Endothelial cell (in vitro differentiated cells): ENCODE measurements around the gene CAMK2G. TPM values are rescaled to one million over a fixed set of nuclear protein-coding genes. Genes with fewer than 3 reads are reported as not detected.

Experiments used
- DNase-seq: peaks from one replicate; pipeline ENCODE4 v3.0.0; 2021; ENCODE audit warnings: low spot score
- H3K27ac Mint-ChIP-seq: one replicate; pipeline ENCODE4 v1.8.0; 2021; ENCODE audit warnings: mixed read lengths, inconsistent platforms; ENCODE audit not compliant: unreplicated experiment
- H3K27me3 Mint-ChIP-seq: one replicate; pipeline ENCODE4 v1.8.0; 2021; ENCODE audit warnings: mild to moderate bottlenecking, moderate library complexity, mixed read lengths, inconsistent platforms; ENCODE audit not compliant: unreplicated experiment
- H3K36me3 Mint-ChIP-seq: one replicate; pipeline ENCODE4 v1.8.0; 2021; ENCODE audit warnings: mild to moderate bottlenecking, low read depth, mixed read lengths, inconsistent platforms; ENCODE audit not compliant: unreplicated experiment
- H3K4me1 Mint-ChIP-seq: one replicate; pipeline ENCODE4 v1.8.0; 2021; ENCODE audit warnings: mild to moderate bottlenecking, mixed read lengths, inconsistent platforms; ENCODE audit not compliant: unreplicated experiment
- H3K4me3 Mint-ChIP-seq: one replicate; pipeline ENCODE4 v1.8.0; 2021; ENCODE audit warnings: mild to moderate bottlenecking, mixed read lengths, inconsistent platforms; ENCODE audit not compliant: unreplicated experiment
- H3K9me3 Mint-ChIP-seq: one replicate; pipeline ENCODE4 v1.8.0; 2021; ENCODE audit warnings: mixed read lengths, inconsistent platforms; ENCODE audit not compliant: unreplicated experiment
- total RNA-seq: library from RNA; stranded (reverse); fragmentation: NEBNext Ultra II Directional; extraction: Animal tissue kit (Norgen Biotek cat#: 25700); gene quantifications from one replicate; pipeline ENCODE4 v1.2.1, GENCODE V29; 2021; ENCODE audit not compliant: unreplicated experiment
- TF ChIP-seq, protein P1 (sequence below): fragments of 200-600 bp; sonication (generic); IDR thresholded peaks from one replicate; pipeline ENCODE4 v1.5.0; 2021; ENCODE audit warnings: antibody characterized with exemption; ENCODE audit not compliant: unreplicated experiment

The CAMK2G gene
- total RNA-seq, 1 donor from 2014 or later = 27.7 TPM

DNA sequence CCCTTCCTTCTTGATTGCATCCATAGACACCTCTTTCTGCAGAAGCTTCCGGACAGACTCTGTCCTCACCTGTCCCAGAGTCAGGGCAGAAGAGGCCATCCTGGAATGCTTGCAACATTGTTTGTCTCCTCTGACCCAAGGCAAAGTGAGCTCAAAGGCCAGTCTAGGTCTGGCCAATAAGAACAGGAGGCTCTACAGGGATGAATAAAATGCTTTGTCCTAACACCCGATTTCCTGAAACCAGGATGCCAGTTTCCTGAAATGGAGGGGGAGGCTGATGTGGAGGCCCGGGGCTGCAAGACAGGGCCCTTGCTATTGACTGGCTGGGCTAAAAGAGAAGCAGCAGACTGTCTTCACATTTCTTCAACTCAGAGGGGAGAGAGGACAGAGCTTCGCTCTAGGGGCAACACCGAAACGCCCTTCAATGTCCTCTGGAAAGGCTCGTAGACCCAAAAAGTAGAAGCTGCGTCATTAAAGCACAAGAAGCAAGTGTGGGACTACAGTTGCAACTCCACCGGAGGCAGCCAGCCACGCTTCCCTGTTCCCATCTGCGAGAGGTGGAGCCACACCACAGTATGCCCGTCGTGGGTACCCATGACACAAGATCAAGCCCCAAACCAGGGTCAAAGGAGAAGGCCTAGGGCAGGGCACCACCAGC is 33.8 kb downstream of the CAMK2G start:
- Mint-ChIP-seq H3K27ac (peak overlapping the region; percentile 97), H3K9me3 (no peaks in the 10 kb centered on the region), H3K27me3 (peaks cover 10% of the 10 kb centered on the region), H3K4me1 (peaks cover 17% of the 10 kb centered on the region), H3K36me3 (peaks cover 36% of the 10 kb centered on the region), H3K4me3 (no peak overlapping the region)
- no peak for DNase-seq
- TF ChIP-seq, protein P1, sequence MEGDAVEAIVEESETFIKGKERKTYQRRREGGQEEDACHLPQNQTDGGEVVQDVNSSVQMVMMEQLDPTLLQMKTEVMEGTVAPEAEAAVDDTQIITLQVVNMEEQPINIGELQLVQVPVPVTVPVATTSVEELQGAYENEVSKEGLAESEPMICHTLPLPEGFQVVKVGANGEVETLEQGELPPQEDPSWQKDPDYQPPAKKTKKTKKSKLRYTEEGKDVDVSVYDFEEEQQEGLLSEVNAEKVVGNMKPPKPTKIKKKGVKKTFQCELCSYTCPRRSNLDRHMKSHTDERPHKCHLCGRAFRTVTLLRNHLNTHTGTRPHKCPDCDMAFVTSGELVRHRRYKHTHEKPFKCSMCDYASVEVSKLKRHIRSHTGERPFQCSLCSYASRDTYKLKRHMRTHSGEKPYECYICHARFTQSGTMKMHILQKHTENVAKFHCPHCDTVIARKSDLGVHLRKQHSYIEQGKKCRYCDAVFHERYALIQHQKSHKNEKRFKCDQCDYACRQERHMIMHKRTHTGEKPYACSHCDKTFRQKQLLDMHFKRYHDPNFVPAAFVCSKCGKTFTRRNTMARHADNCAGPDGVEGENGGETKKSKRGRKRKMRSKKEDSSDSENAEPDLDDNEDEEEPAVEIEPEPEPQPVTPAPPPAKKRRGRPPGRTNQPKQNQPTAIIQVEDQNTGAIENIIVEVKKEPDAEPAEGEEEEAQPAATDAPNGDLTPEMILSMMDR = no peak

DNA sequence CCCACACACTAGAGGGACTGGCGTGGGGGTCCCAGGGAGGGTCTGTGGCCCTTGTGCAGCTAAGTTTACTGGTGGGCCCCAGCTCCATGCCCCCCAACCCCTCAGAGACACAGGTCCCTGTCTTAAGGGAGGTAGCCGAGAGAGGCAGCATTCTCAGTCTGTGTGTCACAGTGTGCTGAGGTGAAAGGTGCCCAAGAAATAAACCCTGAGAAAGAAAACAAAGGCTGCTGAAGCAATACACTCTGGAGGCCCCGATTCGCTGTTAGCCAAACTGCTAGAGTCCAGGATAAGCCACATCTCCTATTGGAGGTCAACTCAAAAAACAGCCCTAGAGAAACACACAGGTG is 34.3 kb downstream of the CAMK2G start:
- peaks cover 37% of the 10 kb centered on the region for H3K36me3 Mint-ChIP-seq
- TF ChIP-seq, protein P1 = no peak
- DNase-seq = no peak
- peaks cover 17% of the 10 kb centered on the region for H3K4me1 Mint-ChIP-seq
- peak overlapping the region; percentile 97 for H3K27ac Mint-ChIP-seq
- peaks cover 8% of the 10 kb centered on the region for H3K27me3 Mint-ChIP-seq
- H3K9me3 Mint-ChIP-seq = no peaks in the 10 kb centered on the region
- no peak overlapping the region for H3K4me3 Mint-ChIP-seq

DNA sequence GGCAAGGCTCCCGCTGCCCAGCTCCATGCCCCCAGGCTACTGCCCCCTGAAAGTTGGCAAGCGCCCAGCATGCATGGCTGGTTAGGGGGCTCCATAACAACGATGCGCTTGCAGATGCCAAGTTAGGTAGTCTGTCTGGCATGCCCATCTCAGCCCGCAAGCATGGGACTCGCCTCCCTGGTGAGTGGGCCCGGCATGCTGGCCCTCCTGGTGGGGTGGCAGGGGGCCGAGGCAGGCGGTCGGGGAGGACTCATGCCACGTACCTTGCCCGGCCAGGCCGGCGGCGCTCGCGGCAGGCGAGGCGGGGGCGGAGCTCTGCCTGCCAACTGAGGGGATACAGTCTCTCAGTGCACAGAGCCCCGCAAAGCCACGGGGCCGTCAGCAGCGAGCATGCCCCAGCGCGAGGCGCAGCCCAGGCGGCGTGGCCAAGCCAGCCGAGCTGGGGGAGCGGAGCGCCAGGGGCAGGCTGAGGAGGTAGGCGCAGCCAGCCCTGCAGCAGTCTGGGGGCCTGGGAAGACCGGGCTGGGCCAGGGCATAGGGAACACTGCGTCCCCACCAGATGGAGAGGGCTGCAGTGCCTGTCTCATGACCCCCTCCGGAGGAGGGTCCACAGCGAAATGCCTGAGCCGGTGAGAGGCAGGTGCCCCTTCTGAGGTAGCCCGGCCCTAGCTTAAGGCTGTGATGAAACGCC is 34.9 kb downstream of the CAMK2G start:
- TF ChIP-seq, protein P1 = no peak
- Mint-ChIP-seq H3K36me3 (peaks cover 42% of the 10 kb centered on the region), H3K9me3 (no peaks in the 10 kb centered on the region), H3K27ac (no peak overlapping the region), H3K4me1 (peaks cover 17% of the 10 kb centered on the region), H3K27me3 (peaks cover 8% of the 10 kb centered on the region), H3K4me3 (no peak overlapping the region)
- DNase-seq = no peak

DNA sequence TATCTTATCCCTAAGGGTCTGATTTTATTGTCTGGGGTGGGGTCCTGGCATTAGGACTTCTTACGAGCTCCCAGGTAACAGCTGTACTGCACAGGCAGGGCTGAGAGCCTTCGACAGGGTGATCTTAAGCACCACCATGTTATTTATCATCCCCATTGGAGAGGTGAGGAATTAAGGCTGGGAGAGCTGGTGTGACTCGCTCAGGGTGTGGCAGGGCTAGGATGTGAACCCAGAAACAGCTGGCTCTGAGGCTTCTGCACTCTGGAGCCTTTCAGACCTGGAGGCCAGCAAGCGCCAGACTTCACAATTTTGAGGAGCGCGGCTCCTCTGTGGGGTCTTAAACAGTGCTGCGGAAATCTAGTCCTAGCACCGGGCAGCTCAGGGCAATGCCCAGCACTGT is 35.5 kb downstream of the CAMK2G start:
- Mint-ChIP-seq H3K9me3 (no peaks in the 10 kb centered on the region), H3K4me3 (peak overlapping the region; percentile 31), H3K27me3 (peaks cover 8% of the 10 kb centered on the region), H3K27ac (no peak overlapping the region), H3K36me3 (peaks cover 41% of the 10 kb centered on the region), H3K4me1 (peaks cover 17% of the 10 kb centered on the region)
- TF ChIP-seq, protein P1 = no peak
- no peak for DNase-seq

DNA sequence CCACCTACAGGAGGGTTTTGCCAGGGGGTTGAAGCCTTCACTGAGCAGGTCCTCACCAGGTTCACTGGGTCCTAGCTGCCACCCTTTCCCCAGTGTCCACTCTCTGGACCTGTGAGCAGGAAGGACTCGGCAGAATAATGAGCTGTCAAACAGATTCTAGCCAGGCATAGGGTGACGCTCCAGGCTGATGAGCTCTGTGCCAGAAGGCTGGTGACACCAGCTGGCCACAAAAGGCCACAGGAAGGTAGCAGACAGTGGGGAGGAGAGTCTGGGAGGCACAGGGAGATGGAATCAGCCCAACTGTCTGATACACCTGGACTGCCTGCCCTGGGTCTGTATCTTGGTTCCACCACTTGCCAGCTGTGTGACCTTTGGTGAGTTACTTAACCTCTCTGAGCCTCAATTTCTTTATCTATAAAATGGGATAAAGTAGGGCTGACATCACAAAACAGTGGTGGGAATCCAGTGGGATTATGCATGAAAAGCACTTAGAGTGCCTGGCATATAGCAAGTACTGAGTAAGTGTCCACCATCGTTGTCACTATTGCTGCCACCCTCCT is 36.3 kb downstream of the CAMK2G start:
- Mint-ChIP-seq H3K4me1 (peaks cover 17% of the 10 kb centered on the region), H3K4me3 (no peak overlapping the region), H3K27ac (no peak overlapping the region), H3K36me3 (peaks cover 35% of the 10 kb centered on the region), H3K27me3 (peaks cover 8% of the 10 kb centered on the region), H3K9me3 (no peaks in the 10 kb centered on the region)
- TF ChIP-seq, protein P1 = no peak
- DNase-seq = no peak
